T47D (cell line): Measurements from ENCODE around the gene SEPTIN7.

Source experiments
- DNase-seq, 2 experiments: peaks; one replicate each; pipeline versions ENCODE4 v3.0.0 to v3.0.0-alpha.2; 2011 to 2012; ENCODE audit warnings: low read depth in 1 of 2, low spot score in 1 of 2
- JUND ChIP-seq: IDR thresholded peaks from 2 replicates; pipeline ENCODE4 v1.6.1; 2012; ENCODE audit warnings: low read depth
- in situ Hi-C: cut with HindIII; loops from 2 replicates; pipeline ENCODE4 v1.10.0; 2016; ENCODE audit warnings: low sequenced_read_pairs, low pct_unique_long_range_greater_than_20kb

The SEPTIN7 gene

GRCh38 chr7:35825974-35826373 lies 25.1 kb downstream of the SEPTIN7 start:
- DNase-seq = no peak
- TF ChIP-seq JUND = no peak
- in situ Hi-C loops = no loop called here

- DNase-seq = no peak
- in situ Hi-C loops = no loop called here
These were observed 25.9 kb downstream of the SEPTIN7 start for GRCh38 chr7:35826751-35827150.

GRCh38 chr7:35828817-35829216 lies 28.0 kb downstream of the SEPTIN7 start:
- DNase-seq = no peak
- in situ Hi-C loops = no loop called here
- no peak for TF ChIP-seq JUND

More at GRCh38 chr7:35826751-35827150, 25.9 kb downstream of the SEPTIN7 start:
- no peak for TF ChIP-seq JUND

DNA sequence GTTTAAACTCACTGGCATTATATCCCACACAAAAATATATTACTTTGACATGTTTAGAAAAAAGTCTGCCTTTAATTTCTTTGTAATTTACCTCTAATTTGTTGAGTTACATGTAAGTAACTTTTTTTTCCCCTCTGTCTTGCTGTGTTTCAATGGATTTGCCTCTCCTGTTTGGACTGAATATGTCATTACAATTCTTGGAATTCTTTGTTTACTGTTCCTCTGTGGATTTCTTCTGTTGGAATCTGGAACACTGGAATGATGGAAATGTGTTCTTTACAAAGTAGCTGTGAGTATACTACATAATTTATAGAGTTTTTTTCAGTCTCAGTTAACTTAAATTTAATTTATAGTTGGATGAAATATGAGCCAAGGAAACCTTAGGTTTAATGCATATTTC lies 30.4 kb downstream of the SEPTIN7 start:
- peak in 1 of 2 experiments; percentile 19 for DNase-seq
- in situ Hi-C loops = no loop called here
- TF ChIP-seq JUND = no peak

DNA sequence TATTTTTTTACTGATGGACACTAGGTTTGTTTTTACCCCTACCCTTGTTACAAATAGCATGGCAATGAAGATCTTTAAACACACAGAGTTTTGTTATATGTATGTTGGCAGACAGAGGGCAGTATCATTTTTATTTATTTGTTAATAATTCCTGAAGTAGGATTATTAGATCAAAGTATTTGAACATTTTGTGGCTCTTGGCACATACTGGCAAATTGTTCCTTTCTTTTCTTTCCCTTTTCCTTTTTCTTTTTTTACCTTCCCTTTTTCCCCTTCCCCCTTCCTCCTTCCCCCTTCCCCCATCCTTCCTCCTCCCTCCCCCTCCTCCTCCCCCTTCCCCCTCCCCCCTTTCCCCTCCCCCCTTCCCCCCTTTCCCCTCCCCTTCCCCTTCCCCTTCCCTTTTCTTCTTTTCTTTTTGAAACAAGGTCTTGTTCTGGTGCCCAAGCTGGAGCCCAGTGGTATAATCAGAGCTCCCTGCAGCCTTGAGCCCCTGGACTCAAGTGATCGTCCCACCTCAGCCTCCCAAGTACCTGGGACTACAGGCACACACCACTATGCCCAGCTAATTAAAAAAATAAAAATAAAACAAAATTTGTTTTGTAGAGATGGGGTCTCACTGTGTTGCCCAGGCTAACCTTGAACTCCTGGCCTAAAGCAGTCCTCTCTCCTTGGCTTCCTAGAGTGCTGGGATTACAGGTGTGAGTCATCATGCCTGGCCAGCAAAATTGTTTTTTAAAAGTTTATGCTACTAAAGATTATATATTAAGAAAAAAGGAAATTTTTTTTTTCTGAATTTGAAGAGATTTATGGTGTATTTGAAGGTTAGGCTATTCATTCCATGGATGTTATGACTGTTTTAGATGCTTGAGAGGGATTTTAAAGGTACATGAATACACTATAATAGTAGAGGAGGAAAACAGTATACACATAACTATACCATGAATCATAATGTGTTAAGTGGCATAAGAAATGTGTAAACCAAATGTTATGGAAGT lies 39.3 kb downstream of the SEPTIN7 start:
- DNase-seq = no peak
- in situ Hi-C loops = no loop called here
- TF ChIP-seq JUND = no peak

GRCh38 chr7:35846816-35847412 lies 46.1 kb downstream of the SEPTIN7 start:
- no peak for DNase-seq
- in situ Hi-C loops = no loop called here
- no peak for TF ChIP-seq JUND

DNA sequence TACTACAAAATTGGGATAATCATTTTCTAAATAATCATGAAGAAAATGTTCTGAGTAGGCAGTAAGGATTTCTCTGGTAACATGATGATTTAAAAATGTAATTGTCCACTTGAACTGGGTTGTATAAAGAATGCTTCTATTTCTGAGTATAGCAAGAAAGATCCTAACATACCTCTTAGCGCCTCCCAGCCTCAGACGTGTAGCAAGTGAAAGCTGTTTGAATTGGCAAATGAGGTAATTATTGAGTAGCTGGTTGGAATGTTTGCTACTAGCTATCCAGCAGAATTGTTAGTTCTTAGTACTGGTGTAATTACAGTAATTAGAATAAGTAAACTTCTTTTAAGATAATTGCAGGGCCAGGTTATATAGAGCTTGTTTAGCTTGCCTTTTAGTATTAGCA lies 47.9 kb downstream of the SEPTIN7 start:
- DNase-seq = peak in 1 of 2 experiments; percentile 39
- TF ChIP-seq JUND = no peak
- in situ Hi-C loops = no loop called here

GRCh38 chr7:35849158-35849831 lies 48.4 kb downstream of the SEPTIN7 start:
- in situ Hi-C loops = no loop called here
- DNase-seq = peak in 1 of 2 experiments; percentile 41
- no peak for TF ChIP-seq JUND

DNA sequence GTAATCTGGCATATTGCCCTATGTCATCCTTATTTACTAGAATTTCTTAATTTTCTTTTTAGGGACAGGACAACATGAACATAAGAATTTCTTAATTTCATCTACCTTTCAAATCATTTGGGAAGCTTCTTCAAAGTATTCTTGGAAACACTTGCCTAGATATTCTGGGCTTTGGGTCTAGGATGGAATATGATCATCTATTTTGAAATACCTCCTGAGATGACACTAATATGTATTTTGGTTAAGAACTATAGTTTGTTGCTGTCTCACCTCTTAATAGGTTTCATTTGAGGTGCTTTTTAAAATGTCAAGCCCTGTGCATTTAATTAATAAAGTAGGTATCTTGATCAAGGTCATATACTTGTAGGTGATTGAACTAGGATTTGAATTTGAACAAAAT lies 49.1 kb downstream of the SEPTIN7 start:
- TF ChIP-seq JUND = no peak
- in situ Hi-C loops = no loop called here
- DNase-seq = no peak
